ENCODE measurements around the gene STX5. TPM values are rescaled to one million over a fixed set of nuclear protein-coding genes. Genes with fewer than 3 reads are reported as not detected.

The STX5 gene
- total RNA-seq, 3 donors from 2014 or later = 38.7 to 44.3 (median 41.7) TPM

DNA sequence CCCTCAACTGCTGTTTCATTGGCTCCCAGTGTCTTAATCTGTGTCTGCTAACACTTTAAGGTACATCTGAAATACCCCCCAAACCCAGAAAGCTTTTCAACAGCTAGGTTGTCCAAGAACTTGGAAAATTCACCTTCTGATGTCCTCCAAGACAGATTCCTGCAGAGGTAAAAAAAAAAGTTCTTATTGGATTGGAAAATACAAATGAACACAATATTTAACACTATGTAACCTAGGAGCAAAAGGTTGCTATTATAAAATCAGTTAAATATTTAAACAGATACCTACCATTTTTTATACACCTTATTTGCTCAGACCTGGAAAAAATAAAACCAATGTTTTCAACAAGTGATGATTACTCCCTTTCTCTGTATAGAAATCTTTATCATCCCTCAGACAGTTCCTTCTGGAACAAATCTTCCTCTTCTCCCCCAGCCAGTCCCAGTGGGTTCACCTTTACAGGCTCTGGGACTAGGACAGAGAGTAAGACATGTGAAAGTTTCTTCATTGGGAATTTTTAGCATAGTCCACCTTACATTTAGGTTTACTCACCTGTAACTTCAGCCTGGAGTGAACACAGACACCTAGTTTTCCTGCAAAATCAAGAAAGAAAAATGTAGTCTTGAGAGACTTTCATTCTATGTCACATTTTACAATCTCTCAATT lies 20.8 kb upstream of the STX5 start:
- intact Hi-C loops (cut with DNase I, micrococcal nuclease) = no loop called here
- H3K36me3 ChIP-seq (ENCODE audit: low read depth) = peaks cover 12% of the 10 kb centered on the region
- TF ChIP-seq, protein P1, sequence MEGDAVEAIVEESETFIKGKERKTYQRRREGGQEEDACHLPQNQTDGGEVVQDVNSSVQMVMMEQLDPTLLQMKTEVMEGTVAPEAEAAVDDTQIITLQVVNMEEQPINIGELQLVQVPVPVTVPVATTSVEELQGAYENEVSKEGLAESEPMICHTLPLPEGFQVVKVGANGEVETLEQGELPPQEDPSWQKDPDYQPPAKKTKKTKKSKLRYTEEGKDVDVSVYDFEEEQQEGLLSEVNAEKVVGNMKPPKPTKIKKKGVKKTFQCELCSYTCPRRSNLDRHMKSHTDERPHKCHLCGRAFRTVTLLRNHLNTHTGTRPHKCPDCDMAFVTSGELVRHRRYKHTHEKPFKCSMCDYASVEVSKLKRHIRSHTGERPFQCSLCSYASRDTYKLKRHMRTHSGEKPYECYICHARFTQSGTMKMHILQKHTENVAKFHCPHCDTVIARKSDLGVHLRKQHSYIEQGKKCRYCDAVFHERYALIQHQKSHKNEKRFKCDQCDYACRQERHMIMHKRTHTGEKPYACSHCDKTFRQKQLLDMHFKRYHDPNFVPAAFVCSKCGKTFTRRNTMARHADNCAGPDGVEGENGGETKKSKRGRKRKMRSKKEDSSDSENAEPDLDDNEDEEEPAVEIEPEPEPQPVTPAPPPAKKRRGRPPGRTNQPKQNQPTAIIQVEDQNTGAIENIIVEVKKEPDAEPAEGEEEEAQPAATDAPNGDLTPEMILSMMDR (IDR thresholded peaks at IDR 0.05) = no peak
- H3K4me1 ChIP-seq (ENCODE audit: low read depth) = peaks cover 22% of the 10 kb centered on the region
- no peak overlapping the region for H3K4me3 ChIP-seq
- ATAC-seq = no peak
- no peak for DNase-seq
- no peaks in the 10 kb centered on the region for H3K9me3 ChIP-seq

DNA sequence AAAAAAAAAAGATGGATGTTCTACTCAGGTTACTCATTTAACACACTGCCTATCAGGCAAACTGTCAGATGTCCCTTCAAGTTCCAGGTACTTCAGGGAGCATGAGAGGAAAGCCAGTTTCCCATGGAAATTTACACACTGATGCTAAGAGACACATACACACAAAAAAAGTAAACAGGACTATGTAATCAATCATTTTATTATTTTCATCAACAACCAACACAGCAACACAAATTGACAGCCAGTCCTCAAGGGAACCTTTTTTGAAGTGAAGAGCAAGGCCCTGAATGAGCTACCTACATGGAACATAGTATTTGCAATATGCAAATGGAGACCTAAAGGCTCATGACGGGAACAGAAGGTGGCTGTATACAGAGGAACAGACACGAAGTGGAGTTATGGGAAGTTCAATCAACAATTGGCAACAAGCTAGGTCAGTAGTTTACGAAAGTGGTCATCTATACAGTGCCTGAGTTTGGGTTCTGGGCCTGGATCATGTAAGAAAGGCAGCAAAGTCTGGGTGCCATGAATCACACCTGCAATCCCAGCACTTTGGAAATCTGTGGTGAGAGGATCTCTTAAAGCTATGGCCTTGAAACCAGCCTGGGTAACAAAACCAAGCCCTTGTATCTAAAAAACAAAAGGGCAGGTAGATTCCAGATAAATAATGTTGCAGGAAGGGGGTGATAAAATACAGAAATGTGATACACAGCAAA lies 20.1 kb upstream of the STX5 start:
- DNase-seq = no peak
- H3K4me1 ChIP-seq (ENCODE audit: low read depth) = peaks cover 22% of the 10 kb centered on the region
- no peak overlapping the region for H3K4me3 ChIP-seq
- no peak for ATAC-seq
- no peaks in the 10 kb centered on the region for H3K9me3 ChIP-seq
- intact Hi-C loops (cut with DNase I, micrococcal nuclease) = no loop called here
- TF ChIP-seq, protein P1 (IDR thresholded peaks at IDR 0.05) = no peak
- peaks cover 12% of the 10 kb centered on the region for H3K36me3 ChIP-seq (ENCODE audit: low read depth)

DNA sequence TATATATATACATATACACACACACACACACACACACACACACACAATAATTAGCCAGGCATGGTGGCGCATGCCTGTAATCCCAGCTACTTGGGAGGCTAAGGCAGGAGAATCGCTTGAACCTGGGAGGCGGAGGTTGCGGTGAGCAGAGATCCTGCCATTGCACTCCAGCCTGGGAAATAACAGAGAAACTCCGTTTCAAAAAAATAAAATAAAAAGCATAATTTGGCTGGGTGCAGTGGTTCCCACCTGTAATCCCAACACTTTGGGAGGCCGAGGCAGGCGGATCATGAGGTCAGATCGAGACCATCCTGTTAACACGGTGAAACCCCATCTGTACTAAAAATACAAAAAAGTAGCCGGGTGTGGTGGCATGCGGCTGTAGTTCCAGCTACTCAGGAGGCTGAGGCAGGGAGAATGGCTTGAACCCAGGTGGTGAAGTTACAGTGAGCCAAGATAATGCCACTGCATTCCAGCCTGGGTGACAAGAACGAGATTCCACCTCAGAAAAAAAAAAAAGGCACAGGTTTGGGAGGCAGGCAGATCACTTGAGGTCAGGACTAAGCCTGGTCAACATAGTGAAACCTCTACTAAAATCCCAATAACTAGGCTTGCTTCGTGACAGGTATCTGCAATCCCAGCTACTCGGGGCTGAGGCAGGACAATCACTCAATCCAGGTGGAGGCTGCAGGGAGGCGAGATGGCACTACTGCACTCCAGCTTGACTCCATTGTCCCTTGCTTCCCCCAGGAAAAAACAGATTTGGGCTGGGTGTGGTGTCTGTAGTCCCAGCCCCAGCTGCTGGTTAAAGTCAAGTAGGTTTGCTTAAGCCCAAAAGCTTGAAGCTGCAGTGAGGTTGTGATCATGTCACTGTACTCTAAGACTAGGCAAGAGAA lies 19.3 kb upstream of the STX5 start:
- ATAC-seq (no peak), DNase-seq (no peak)
- Histone ChIP-seq H3K9me3 (no peaks in the 10 kb centered on the region), H3K36me3 (ENCODE audit: low read depth) (peaks cover 12% of the 10 kb centered on the region), H3K4me3 (no peak overlapping the region), H3K4me1 (ENCODE audit: low read depth) (peaks cover 18% of the 10 kb centered on the region)
- intact Hi-C loops (cut with DNase I, micrococcal nuclease) = no loop called here
- TF ChIP-seq, protein P1 (IDR thresholded peaks at IDR 0.05) = no peak

DNA sequence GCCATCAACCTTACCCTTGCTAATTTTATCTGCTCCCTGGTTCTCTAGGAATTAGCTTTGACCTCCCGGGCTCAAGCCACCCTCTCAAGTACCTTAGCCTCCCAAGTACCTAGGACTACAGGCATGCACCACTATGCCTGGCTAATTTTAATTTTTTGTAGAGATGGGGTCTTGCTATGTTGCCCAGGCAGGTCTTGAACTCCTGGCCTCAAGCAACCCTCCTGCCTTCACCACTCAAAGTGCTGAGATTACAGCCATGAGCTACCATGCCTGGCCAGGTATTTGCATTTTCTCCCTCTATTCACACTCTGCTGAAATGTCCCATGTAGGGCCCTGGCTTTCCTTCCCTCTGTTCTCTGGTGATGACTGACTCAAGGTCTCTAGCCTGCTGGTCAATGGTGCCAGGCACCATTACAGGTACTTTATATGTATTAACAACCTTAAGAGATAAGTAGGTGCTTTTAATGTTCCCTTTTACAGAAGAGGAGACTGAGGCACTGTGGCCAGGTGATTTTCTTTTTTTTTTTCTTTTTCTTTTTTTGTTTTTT lies 16.0 kb upstream of the STX5 start:
- Histone ChIP-seq H3K9me3 (no peaks in the 10 kb centered on the region), H3K4me1 (ENCODE audit: low read depth) (no peaks in the 10 kb centered on the region), H3K36me3 (ENCODE audit: low read depth) (peaks cover 5% of the 10 kb centered on the region), H3K4me3 (no peak overlapping the region)
- DNase-seq (no peak), ATAC-seq (no peak)
- TF ChIP-seq, protein P1 (IDR thresholded peaks at IDR 0.05) = no peak
- intact Hi-C loops (cut with DNase I, micrococcal nuclease) = no loop called here

DNA sequence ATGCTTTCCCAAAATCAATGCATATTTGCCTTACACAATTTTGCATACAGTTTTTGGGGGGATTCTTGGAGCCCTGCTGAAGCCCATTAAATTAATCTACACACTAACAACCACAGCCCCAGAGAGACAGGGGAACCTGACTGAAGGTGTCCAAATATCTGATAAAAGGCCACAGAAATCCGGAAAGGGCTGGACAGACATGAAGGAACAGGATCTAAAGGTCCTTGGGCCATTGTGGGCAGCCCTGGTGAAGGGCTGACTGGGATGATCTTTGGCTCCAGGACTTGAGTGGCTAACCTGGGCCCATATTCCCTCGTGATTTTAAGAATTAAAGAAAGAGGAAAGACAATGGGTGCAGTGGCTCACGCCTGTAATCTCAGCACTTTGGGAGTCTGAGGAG lies 14.3 kb upstream of the STX5 start:
- intact Hi-C loops (cut with DNase I, micrococcal nuclease) = no loop called here
- H3K4me3 ChIP-seq = no peak overlapping the region
- H3K36me3 ChIP-seq (ENCODE audit: low read depth) = no peaks in the 10 kb centered on the region
- TF ChIP-seq, protein P1 (IDR thresholded peaks at IDR 0.05) = no peak
- H3K4me1 ChIP-seq (ENCODE audit: low read depth) = no peaks in the 10 kb centered on the region
- ATAC-seq (no peak), DNase-seq (no peak)
- no peaks in the 10 kb centered on the region for H3K9me3 ChIP-seq
